ENCODE data around the gene SLCO4A1. TPM values are rescaled to one million over a fixed set of nuclear protein-coding genes. Genes with fewer than 3 reads are reported as not detected.

SLCO4A1 gene, protein sequence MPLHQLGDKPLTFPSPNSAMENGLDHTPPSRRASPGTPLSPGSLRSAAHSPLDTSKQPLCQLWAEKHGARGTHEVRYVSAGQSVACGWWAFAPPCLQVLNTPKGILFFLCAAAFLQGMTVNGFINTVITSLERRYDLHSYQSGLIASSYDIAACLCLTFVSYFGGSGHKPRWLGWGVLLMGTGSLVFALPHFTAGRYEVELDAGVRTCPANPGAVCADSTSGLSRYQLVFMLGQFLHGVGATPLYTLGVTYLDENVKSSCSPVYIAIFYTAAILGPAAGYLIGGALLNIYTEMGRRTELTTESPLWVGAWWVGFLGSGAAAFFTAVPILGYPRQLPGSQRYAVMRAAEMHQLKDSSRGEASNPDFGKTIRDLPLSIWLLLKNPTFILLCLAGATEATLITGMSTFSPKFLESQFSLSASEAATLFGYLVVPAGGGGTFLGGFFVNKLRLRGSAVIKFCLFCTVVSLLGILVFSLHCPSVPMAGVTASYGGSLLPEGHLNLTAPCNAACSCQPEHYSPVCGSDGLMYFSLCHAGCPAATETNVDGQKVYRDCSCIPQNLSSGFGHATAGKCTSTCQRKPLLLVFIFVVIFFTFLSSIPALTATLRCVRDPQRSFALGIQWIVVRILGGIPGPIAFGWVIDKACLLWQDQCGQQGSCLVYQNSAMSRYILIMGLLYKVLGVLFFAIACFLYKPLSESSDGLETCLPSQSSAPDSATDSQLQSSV
- 0.06 and 0.24 TPM in 2 replicates for total RNA-seq

DNA sequence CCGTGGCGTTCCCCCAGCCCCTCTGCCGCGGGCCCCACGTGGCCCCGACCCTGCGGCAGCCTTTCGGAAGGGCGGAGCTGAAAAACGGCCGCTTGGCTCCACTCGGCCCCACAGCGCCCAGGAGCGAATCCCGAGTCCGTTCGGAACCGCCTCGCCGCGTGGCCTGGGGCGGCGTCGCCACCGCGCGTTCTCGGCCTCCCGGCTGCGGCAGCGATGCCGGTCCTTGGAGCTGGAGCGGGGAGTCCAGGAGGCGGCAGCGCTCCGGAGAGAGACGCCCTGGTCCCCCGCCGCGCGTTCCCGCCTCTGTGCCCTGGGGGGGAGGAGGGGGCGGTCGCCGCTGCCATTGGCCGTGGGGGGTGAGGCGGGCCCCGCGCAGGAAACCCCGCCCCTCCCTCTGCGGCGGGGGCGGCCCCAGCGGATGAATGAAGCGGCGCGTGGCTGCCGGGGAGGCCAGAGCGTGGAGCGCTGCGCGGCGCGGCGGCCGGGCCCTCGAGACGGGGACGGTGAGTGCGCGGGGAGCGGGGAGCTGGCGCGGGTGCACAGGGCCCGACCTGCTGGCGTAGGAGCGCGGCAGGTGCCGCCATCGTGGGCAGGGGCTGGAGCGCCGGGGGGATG, at the start of gene SLCO4A1:
Gene SLCO4A1 (plus strand): TSS at position 453 of the 615 bp plus-strand sequence. CDS start 13,952 bp downstream, outside the sequence.

GRCh38 chr20:62708591-62709536, 66.6 kb downstream of the SLCO4A1 start, which contains the start of gene NTSR1:
TSS of gene NTSR1 (plus strand) at chr20:62708836. CDS start at chr20:62709208, 372 bp downstream.

Other genes starting within 250 kb of the SLCO4A1 start
- gene CABLES2, start 235.2 kb upstream of the SLCO4A1 start, total RNA-seq = 3.6 TPM in 2 replicates
- not detected in 2 replicates for gene RBBP8NL, start 215.0 kb upstream of the SLCO4A1 start, total RNA-seq
- gene GATA5, start 166.5 kb upstream of the SLCO4A1 start, total RNA-seq = not detected in 2 replicates
- gene NTSR1, start 66.3 kb downstream of the SLCO4A1 start, total RNA-seq = not detected in 2 replicates
- 11.1 and 11.5 TPM in 2 replicates for gene MRGBP, start 154.0 kb downstream of the SLCO4A1 start, total RNA-seq
- gene OGFR, start 162.3 kb downstream of the SLCO4A1 start, total RNA-seq = 51.2 and 58.9 TPM in 2 replicates
- 46.0 and 51.4 TPM in 2 replicates for gene COL9A3, start 174.5 kb downstream of the SLCO4A1 start, total RNA-seq
- gene TCFL5, start 219.3 kb downstream of the SLCO4A1 start, total RNA-seq = 8.6 and 9.3 TPM in 2 replicates